Measurements from ENCODE around the gene UEVLD. TPM values are rescaled to one million over a fixed set of nuclear protein-coding genes. Genes with fewer than 3 reads are reported as not detected.

UEVLD gene
- total RNA-seq, 2 experiments from 2014 or later: 23.3 to 26.1 TPM

DNA sequence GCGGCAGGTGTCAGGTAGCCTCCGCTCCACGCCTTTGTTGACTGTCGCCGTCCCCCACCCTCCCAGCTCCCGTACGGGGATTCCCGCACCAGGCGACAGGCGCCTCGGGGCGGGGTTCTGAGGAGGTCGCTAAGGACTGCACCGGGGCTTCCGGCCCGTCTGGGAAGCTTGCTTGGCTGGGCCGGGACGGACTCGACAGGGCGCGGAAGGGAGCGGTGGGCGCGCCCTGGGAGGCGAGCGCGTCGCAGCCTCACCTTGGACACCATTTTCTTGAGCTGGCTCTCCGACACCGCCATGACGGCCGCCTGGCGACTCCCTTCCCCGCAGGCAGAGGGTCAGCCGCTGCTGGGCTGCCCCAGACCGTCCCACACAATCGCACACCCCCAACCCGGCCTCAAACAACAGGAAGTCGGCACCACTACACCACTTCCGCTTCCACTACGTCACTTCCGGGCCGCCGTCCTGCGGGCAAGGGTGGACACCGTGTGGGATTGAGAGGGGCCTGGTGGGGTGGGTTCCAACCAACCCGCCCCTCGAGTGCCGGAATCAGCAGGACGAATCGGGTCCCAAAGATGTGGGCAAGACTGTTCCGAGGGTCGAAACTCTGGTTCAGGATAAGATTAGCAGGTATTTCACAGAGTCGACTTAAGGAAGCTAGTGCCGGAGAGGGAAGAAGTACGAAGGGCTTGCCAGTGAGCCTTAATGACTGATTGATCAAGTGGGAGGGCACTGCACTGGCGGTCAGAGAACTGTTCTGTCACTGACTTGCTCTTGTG lies 61.8 kb downstream of the UEVLD start, which contains the start of gene TSG101:
TSS of gene TSG101 (minus strand) at position 422 of the 776 bp plus-strand sequence. CDS start at position 296, 126 bp downstream.
- peaks cover 33% of the 10 kb centered on the region for H3K36me3 Mint-ChIP-seq (ENCODE audit: low read depth)
- no peaks in the 10 kb centered on the region for H3K27me3 Mint-ChIP-seq
- peak within 1 kb of the TSS; percentile 100 for H3K27ac Mint-ChIP-seq
- H3K4me3 Mint-ChIP-seq: peak within 1 kb of the TSS; percentile 99
- H3K4me1 Mint-ChIP-seq: peaks cover 50% of the 10 kb centered on the region
- H3K9me3 Mint-ChIP-seq: no peaks in the 10 kb centered on the region
- ChIA-PET POLR2A (interaction anchor here (0.6 to 4.0 kb wide), 49 partner anchors 8 to 714 kb away, joined by 3 to 99 read pairs (median 4); partner anchors contain the start of genes E2F8, GTF2H1, HPS5 and LDHA), CTCF (interaction anchor here (0.9 to 3.8 kb wide), 17 partner anchors 10 to 411 kb away, joined by 3 to 20 read pairs (median 4); partner anchors contain the start of genes LDHA and SPTY2D1)
- DNase-seq: peak; percentile 92

GRCh38 chr11:18526130-18526520 lies 62.4 kb downstream of the UEVLD start:
- Mint-ChIP-seq H3K27ac (peak overlapping the region; percentile 100), H3K27me3 (no peaks in the 10 kb centered on the region), H3K36me3 (ENCODE audit: low read depth) (peaks cover 33% of the 10 kb centered on the region), H3K4me1 (peaks cover 50% of the 10 kb centered on the region), H3K9me3 (no peaks in the 10 kb centered on the region), H3K4me3 (peak overlapping the region; percentile 99)
- no peak for DNase-seq
- POLR2A ChIA-PET: interaction anchor here (0.6 to 4.0 kb wide), 36 partner anchors 10 to 714 kb away, joined by 3 to 99 read pairs (median 5); partner anchors contain the start of genes E2F8, GTF2H1, HPS5 and LDHA
- CTCF ChIA-PET: interaction anchor here (1.0 to 3.8 kb wide), 12 partner anchors 10 to 410 kb away, joined by 3 to 20 read pairs (median 5); partner anchors contain the start of genes LDHA and SPTY2D1

- DNase-seq: no peak
- no peak overlapping the region for H3K27ac Mint-ChIP-seq
- H3K27me3 Mint-ChIP-seq: no peaks in the 10 kb centered on the region
- no peaks in the 10 kb centered on the region for H3K9me3 Mint-ChIP-seq
- H3K36me3 Mint-ChIP-seq (ENCODE audit: low read depth): peaks cover 33% of the 10 kb centered on the region
- CTCF ChIA-PET: interaction anchor here (0.6 to 3.8 kb wide), 4 partner anchors 16 to 281 kb away, joined by 3 to 12 read pairs (median 6); no protein-coding TSS in a partner anchor
- POLR2A ChIA-PET: interaction anchor here (0.8 to 4.0 kb wide), 3 partner anchors 20 to 110 kb away, joined by 3 to 72 read pairs (median 61); partner anchors contain the start of genes SPTY2D1 and UEVLD
- H3K4me3 Mint-ChIP-seq: no peak overlapping the region
- H3K4me1 Mint-ChIP-seq: peaks cover 47% of the 10 kb centered on the region
Observed at GRCh38 chr11:18524248-18524647, 64.3 kb downstream of the UEVLD start.

DNA sequence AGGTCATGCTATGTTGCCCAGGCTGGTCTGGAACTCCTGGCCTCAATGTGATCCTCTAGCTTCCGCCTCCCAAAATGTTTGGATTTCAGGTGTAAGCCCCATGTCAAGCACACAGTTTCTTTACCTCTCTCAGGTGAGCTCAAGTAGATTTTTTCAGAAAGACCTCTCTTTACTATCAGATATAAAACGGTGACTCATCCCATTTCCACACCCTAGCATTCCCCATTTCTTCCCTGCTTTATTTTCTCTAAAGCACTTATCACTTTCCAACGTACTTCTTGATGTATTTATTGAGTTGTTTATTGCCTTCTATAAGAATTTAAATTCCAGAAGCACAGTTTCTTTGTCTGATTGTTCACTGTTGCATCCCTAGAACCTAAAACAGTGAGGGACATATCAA lies 65.5 kb downstream of the UEVLD start:
- H3K27me3 Mint-ChIP-seq: no peaks in the 10 kb centered on the region
- no peak overlapping the region for H3K27ac Mint-ChIP-seq
- peaks cover 40% of the 10 kb centered on the region for H3K4me1 Mint-ChIP-seq
- no peak overlapping the region for H3K4me3 Mint-ChIP-seq
- no peaks in the 10 kb centered on the region for H3K9me3 Mint-ChIP-seq
- no peak for DNase-seq
- CTCF ChIA-PET: interaction anchor here (1.2 to 1.5 kb wide), 2 partner anchors 89 to 279 kb away, joined by 3 to 7 read pairs; no protein-coding TSS in a partner anchor
- POLR2A ChIA-PET: interaction anchor here (0.6 to 1.1 kb wide), 2 partner anchors 127 to 131 kb away, joined by 3 to 4 read pairs; no protein-coding TSS in a partner anchor
- H3K36me3 Mint-ChIP-seq (ENCODE audit: low read depth): peaks cover 30% of the 10 kb centered on the region

- POLR2A ChIA-PET: interaction anchor here (1.1 kb wide), 1 partner anchor 126 kb away, joined by 3 read pairs; no protein-coding TSS in a partner anchor
- no peaks in the 10 kb centered on the region for H3K27me3 Mint-ChIP-seq
- no peak overlapping the region for H3K27ac Mint-ChIP-seq
- H3K36me3 Mint-ChIP-seq (ENCODE audit: low read depth): peaks cover 28% of the 10 kb centered on the region
- DNase-seq: no peak
- CTCF ChIA-PET: interaction anchor here (1.3 kb wide), 1 partner anchor 11 kb away, joined by 3 read pairs; no protein-coding TSS in a partner anchor
- H3K4me1 Mint-ChIP-seq: peaks cover 35% of the 10 kb centered on the region
- no peak overlapping the region for H3K4me3 Mint-ChIP-seq
- H3K9me3 Mint-ChIP-seq: no peaks in the 10 kb centered on the region
Observed at GRCh38 chr11:18522388-18522787, 66.1 kb downstream of the UEVLD start.

DNA sequence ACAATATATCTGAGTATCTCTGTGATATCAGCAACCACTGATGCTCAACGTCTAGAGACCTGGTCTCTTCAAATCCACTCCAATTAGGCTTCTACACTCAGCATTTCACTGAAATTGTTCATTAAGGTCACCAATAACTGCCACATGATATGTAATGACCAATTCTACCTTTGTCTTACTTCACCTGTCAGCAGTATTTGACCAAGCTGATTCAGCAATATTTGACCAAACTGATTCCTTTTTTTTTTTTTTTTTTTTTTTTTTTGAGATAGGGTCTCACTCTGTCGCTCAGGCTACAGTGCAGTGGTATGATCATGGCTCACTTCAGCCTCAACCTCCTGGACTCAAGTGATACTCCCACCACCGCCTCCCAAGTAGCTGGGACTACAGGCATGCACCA lies 67.4 kb downstream of the UEVLD start:
- H3K4me1 Mint-ChIP-seq: peaks cover 28% of the 10 kb centered on the region
- H3K36me3 Mint-ChIP-seq (ENCODE audit: low read depth): peaks cover 21% of the 10 kb centered on the region
- ChIA-PET CTCF (interaction anchor here (0.7 to 1.3 kb wide), 3 partner anchors 10 to 98 kb away, joined by 3 to 7 read pairs (median 3); no protein-coding TSS in a partner anchor), POLR2A (no interaction called here)
- no peaks in the 10 kb centered on the region for H3K9me3 Mint-ChIP-seq
- H3K27ac Mint-ChIP-seq: no peak overlapping the region
- no peaks in the 10 kb centered on the region for H3K27me3 Mint-ChIP-seq
- no peak overlapping the region for H3K4me3 Mint-ChIP-seq
- no peak for DNase-seq

DNA sequence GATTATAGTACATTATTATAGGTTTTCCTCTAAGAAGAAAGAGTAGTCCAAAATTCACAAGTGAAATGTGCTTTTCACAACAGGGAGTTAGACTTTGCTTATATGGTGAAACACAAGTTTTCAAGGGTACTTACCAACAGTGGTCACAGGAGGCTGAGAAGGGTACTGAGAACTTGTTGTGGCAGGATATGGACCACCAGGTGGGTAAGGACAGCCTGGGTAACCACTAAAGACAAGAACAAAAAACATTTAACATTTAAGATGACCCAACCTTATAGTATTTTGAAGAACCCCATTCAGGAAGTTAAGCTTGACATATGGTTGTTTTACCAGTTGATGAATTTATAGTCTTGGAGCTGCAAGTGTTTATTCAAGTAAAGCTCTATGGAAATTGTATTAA lies 86.2 kb downstream of the UEVLD start:
- H3K4me1 Mint-ChIP-seq: no peaks in the 10 kb centered on the region
- H3K9me3 Mint-ChIP-seq: no peaks in the 10 kb centered on the region
- no peaks in the 10 kb centered on the region for H3K27me3 Mint-ChIP-seq
- DNase-seq: no peak
- H3K27ac Mint-ChIP-seq: no peak overlapping the region
- ChIA-PET POLR2A (no interaction called here), CTCF (no interaction called here)
- no peak overlapping the region for H3K4me3 Mint-ChIP-seq
- peaks cover 60% of the 10 kb centered on the region for H3K36me3 Mint-ChIP-seq (ENCODE audit: low read depth)

DNA sequence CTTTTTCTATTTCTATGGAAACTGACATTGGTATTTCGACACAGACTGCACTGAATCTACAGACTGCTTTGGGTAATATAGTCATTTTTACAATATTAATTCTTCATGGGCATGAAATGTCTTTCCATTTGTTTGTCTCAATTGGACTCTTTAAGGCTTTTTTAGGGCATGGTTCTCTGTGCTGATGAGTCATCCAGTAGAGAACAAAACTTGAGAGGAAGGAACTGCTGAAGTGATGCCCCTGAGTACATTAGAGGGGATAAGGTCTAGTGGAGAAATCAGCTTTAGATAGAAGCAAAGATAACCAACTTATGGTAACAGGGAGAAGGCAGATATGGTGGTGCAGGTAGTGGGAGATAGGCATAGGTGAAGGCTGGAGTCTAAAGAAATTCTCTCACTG lies 86.9 kb downstream of the UEVLD start:
- POLR2A ChIA-PET: interaction anchor here (1.5 to 2.3 kb wide), 2 partner anchors 11 to 25 kb away, joined by 4 to 6 read pairs; partner anchors contain the start of gene TSG101

GRCh38 chr11:18498039-18498438 lies 90.5 kb downstream of the UEVLD start:
- Mint-ChIP-seq H3K27ac (no peak overlapping the region), H3K36me3 (ENCODE audit: low read depth) (peaks cover 47% of the 10 kb centered on the region), H3K4me1 (no peaks in the 10 kb centered on the region), H3K4me3 (no peak overlapping the region), H3K9me3 (no peaks in the 10 kb centered on the region), H3K27me3 (no peaks in the 10 kb centered on the region)
- ChIA-PET CTCF (no interaction called here), POLR2A (no interaction called here)
- no peak for DNase-seq

More for the DNA sequence above, 86.9 kb downstream of the UEVLD start:
- Mint-ChIP-seq H3K9me3 (no peaks in the 10 kb centered on the region), H3K27ac (no peak overlapping the region), H3K36me3 (ENCODE audit: low read depth) (peaks cover 55% of the 10 kb centered on the region), H3K4me3 (no peak overlapping the region), H3K4me1 (no peaks in the 10 kb centered on the region), H3K27me3 (no peaks in the 10 kb centered on the region)
- CTCF ChIA-PET: interaction anchor here (1.0 kb wide), 1 partner anchor 263 kb away, joined by 3 read pairs; no protein-coding TSS in a partner anchor
- DNase-seq: no peak

GRCh38 chr11:18495703-18496102 lies 92.8 kb downstream of the UEVLD start:
- ChIA-PET POLR2A (no interaction called here), CTCF (no interaction called here)

DNA sequence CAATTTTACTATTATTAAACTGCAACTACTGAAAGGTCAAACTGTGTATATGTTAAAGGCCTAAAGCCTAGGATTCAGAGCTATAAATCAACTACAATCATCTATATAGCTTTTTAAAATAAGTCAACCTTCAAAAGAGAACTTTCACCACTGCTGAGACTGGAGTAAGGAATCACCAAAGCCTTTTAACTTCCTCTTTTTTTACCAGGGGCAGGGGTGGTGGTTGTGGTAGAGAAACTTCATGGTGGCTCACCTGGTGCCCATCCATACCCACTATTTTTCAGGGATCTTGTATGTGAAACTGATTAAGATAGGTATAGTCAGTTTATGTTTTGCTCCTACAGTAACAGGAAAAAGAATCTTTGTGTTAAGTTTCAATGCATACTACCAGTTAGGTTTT lies 93.3 kb downstream of the UEVLD start:
- H3K4me3 Mint-ChIP-seq: no peak overlapping the region
- H3K27ac Mint-ChIP-seq: no peak overlapping the region
- no peaks in the 10 kb centered on the region for H3K27me3 Mint-ChIP-seq
- no peaks in the 10 kb centered on the region for H3K4me1 Mint-ChIP-seq
- no peak for DNase-seq
- H3K36me3 Mint-ChIP-seq (ENCODE audit: low read depth): peaks cover 29% of the 10 kb centered on the region
- POLR2A ChIA-PET: interaction anchor here (1.7 kb wide), 1 partner anchor 31 kb away, joined by 5 read pairs; no protein-coding TSS in a partner anchor
- CTCF ChIA-PET: interaction anchor here (1.6 kb wide), 1 partner anchor 14 kb away, joined by 4 read pairs; no protein-coding TSS in a partner anchor
- H3K9me3 Mint-ChIP-seq: no peaks in the 10 kb centered on the region

More at GRCh38 chr11:18495703-18496102, 92.8 kb downstream of the UEVLD start:
- H3K4me3 Mint-ChIP-seq: no peak overlapping the region
- no peaks in the 10 kb centered on the region for H3K27me3 Mint-ChIP-seq
- H3K4me1 Mint-ChIP-seq: no peaks in the 10 kb centered on the region
- H3K27ac Mint-ChIP-seq: no peak overlapping the region
- H3K36me3 Mint-ChIP-seq (ENCODE audit: low read depth): peaks cover 29% of the 10 kb centered on the region
- no peaks in the 10 kb centered on the region for H3K9me3 Mint-ChIP-seq
- no peak for DNase-seq

DNA sequence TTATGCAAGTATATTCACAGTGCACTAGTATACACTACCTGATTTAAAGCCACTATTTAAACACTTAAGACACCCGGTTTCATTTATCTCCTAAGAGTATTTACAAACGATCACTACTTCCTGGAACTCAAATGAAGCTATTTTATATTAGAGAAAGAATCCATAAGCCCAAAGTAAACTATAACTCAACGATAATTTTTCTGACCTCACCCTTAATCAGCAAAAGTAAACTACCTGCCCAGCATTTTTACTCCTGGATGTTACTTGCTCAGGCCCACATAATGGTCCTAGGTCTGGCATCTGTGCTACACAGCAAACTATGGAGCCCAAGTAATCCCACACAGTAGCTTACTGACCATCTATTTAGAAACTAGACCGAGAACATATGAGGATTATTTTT lies 95.2 kb downstream of the UEVLD start:
- POLR2A ChIA-PET: no interaction called here
- Mint-ChIP-seq H3K27me3 (no peaks in the 10 kb centered on the region), H3K4me1 (no peaks in the 10 kb centered on the region), H3K27ac (no peak overlapping the region), H3K36me3 (ENCODE audit: low read depth) (peaks cover 26% of the 10 kb centered on the region), H3K4me3 (no peak overlapping the region), H3K9me3 (no peaks in the 10 kb centered on the region)
- no peak for DNase-seq
- CTCF ChIA-PET: no interaction called here

GRCh38 chr11:18492888-18493287 lies 95.6 kb downstream of the UEVLD start:
- ChIA-PET CTCF (no interaction called here), POLR2A (no interaction called here)
- H3K4me1 Mint-ChIP-seq: no peaks in the 10 kb centered on the region

More at GRCh38 chr11:18492888-18493287, 95.6 kb downstream of the UEVLD start:
- Mint-ChIP-seq H3K4me3 (no peak overlapping the region), H3K36me3 (ENCODE audit: low read depth) (peaks cover 24% of the 10 kb centered on the region), H3K27ac (no peak overlapping the region), H3K27me3 (no peaks in the 10 kb centered on the region), H3K9me3 (no peaks in the 10 kb centered on the region)
- no peak for DNase-seq
